ENCODE data around the gene MOB3B.

DNA sequence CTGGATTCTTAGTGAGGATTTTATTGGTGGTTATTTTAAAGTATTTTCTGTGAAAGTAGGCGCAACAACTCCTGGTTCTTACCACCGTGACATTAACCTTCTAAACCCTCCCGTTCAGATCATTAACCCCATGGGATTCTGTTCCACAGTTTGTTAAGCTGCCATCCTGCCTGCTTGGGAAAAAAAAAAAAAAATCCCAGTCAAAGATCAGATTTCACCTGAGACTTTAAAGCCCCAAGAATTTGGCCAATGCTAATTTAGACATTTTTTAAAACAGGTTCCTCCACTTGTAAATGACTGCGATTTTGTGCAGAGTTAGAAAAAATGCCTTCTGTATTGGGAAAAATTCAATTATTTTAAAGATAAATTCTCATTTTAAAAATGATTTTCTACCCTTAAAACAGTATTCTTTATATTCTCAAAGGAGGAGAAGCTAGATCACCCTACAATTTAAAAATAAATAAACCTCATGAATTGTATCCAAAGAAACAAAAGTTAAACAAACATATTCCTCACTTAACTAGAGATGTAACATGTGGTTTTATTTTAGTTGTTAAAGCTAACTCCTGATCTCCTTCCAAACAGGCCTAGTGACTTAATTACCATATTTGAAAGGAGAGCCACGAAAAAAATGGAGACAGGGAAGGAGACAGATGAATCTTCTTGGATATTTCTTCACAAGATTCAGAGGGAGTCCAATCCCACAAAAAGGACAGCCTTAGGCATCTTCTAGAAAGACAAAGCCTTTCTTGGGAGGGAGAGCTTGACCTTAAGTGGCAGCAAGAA is 98.7 kb downstream of the MOB3B start:
- TF ChIP-seq, protein P1, sequence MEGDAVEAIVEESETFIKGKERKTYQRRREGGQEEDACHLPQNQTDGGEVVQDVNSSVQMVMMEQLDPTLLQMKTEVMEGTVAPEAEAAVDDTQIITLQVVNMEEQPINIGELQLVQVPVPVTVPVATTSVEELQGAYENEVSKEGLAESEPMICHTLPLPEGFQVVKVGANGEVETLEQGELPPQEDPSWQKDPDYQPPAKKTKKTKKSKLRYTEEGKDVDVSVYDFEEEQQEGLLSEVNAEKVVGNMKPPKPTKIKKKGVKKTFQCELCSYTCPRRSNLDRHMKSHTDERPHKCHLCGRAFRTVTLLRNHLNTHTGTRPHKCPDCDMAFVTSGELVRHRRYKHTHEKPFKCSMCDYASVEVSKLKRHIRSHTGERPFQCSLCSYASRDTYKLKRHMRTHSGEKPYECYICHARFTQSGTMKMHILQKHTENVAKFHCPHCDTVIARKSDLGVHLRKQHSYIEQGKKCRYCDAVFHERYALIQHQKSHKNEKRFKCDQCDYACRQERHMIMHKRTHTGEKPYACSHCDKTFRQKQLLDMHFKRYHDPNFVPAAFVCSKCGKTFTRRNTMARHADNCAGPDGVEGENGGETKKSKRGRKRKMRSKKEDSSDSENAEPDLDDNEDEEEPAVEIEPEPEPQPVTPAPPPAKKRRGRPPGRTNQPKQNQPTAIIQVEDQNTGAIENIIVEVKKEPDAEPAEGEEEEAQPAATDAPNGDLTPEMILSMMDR (IDR thresholded peaks at IDR 0.05): no peak
- TF ChIP-seq EZH2 (IDR thresholded peaks at IDR 0.05) (no peak), EZH2phosphoT487 (IDR thresholded peaks at IDR 0.05) (no peak)
